Panc1 (cell line): ENCODE data around the gene ACD. TPM values are rescaled to one million over a fixed set of nuclear protein-coding genes. Genes with fewer than 3 reads are reported as not detected.
A peak's percentile ranks its signal among the peaks of the same experiment; 100 is the strongest.

Experiments
- ATAC-seq: fragments of 200-7000 bp; cut with Tn5 transposase; 2 replicates; pipeline ENCODE4 v1.9.1; 2020; ENCODE audit warnings: mild to moderate bottlenecking, moderate library complexity
- BruUV-seq: library from RNA; stranded (reverse); fragments of 400-500 nt; replicated peaks from 2 replicates; lab custom pipeline; 2021; lab: Mats Ljungman, UMichigan
- CTCF ChIA-PET: fragments of 300-600 bp; sonication (Branson Sonifier 250); formaldehyde crosslinking; loops from one replicate; lab custom pipeline; 2022; ENCODE audit warnings: antibody characterized with exemption; lab: Charles Lee
- POLR2A ChIA-PET: fragments of 300-600 bp; sonication (Branson Sonifier 250); formaldehyde crosslinking; loops from one replicate; lab custom pipeline; 2022; ENCODE audit warnings: antibody characterized with exemption; lab: Charles Lee
- DNase-seq: peaks from one replicate; pipeline ENCODE4 v3.0.0-alpha.2; 2010; ENCODE audit warnings: low read depth, low spot score
- H3K27ac ChIP-seq: 2 replicates; pipeline ENCODE4 v1.5.1; 2011; ENCODE audit warnings: mild to moderate bottlenecking, low read length, inconsistent platforms
- H3K27me3 ChIP-seq: fragments of 200-500 bp; sonication (Bioruptor generic); 2 replicates; pipeline ENCODE4 v1.6.0; 2014; ENCODE audit warnings: low read length, inconsistent platforms; ENCODE audit not compliant: control insufficient read depth, insufficient read depth
- H3K36me3 ChIP-seq: fragments of 200-500 bp; sonication (Bioruptor generic); 2 replicates; pipeline ENCODE4 v1.5.1; 2014; ENCODE audit warnings: inconsistent platforms, mild to moderate bottlenecking, low read length, moderate library complexity; ENCODE audit not compliant: control insufficient read depth, insufficient read depth
- H3K4me1 ChIP-seq: 2 replicates; pipeline ENCODE4 v1.5.1; 2011; ENCODE audit warnings: inconsistent platforms, mild to moderate bottlenecking, low read length, moderate library complexity; ENCODE audit not compliant: control insufficient read depth, insufficient read depth
- H3K4me3 ChIP-seq, 2 experiments: 2 replicates each; pipeline ENCODE4 v1.5.1; 2011 to 2012; ENCODE audit warnings: low read depth in 2 of 2, low read length in 2 of 2, mild to moderate bottlenecking in 2 of 2, inconsistent platforms in 1 of 2, moderate library complexity in 1 of 2
- H3K9me3 ChIP-seq: fragments of 200-500 bp; sonication (Bioruptor generic); 2 replicates; pipeline ENCODE4 v1.5.1; 2014; ENCODE audit warnings: low read depth, mild to moderate bottlenecking, inconsistent platforms, low read length, moderate library complexity; ENCODE audit not compliant: control insufficient read depth, insufficient read depth
- CTCF ChIP-seq: fragments of 450-650 bp; IDR thresholded peaks from 2 replicates; pipeline ENCODE4 v1.5.1; 2017; ENCODE audit warnings: mild to moderate bottlenecking
- POLR2AphosphoS5 ChIP-seq: IDR thresholded peaks from 2 replicates; pipeline ENCODE4 v1.6.1; 2012; ENCODE audit warnings: mild to moderate bottlenecking, low read depth, low read length, moderate library complexity
- SIN3A ChIP-seq: IDR thresholded peaks from 2 replicates; pipeline ENCODE4 v1.6.1; 2012; ENCODE audit warnings: low read depth, mild to moderate bottlenecking, low read length, moderate library complexity, borderline replicate concordance; ENCODE audit not compliant: insufficient read depth
- TCF7L2 ChIP-seq: IDR thresholded peaks from 2 replicates; pipeline ENCODE4 v1.6.1; 2011; ENCODE audit warnings: mild to moderate bottlenecking, low read depth, low read length, inconsistent platforms
- in situ Hi-C: cut with HindIII; loops from 2 replicates; pipeline ENCODE4 v1.10.0; 2016; ENCODE audit warnings: low sequenced_read_pairs, low pct_unique_long_range_greater_than_20kb
- intact Hi-C: fragments of 100-400 bp; cut with micrococcal nuclease; formaldehyde crosslinking; loops from one replicate; pipeline ENCODE4 v1.10.0; 2022; ENCODE audit not compliant: unreplicated experiment
- total RNA-seq: library from RNA; stranded (reverse); gene quantifications from one replicate; pipeline ENCODE4 v1.2.1, GENCODE V29; 2021; ENCODE audit not compliant: unreplicated experiment
- TF ChIP-seq, protein P1 (sequence below), 2 experiments: IDR thresholded peaks; 2 replicates each; pipeline ENCODE4 v1.6.1; 2011 to 2012; ENCODE audit warnings: low read depth in 2 of 2, control low read depth in 1 of 2, low read length in 1 of 2, mild to moderate bottlenecking in 1 of 2, moderate library complexity in 1 of 2; ENCODE audit not compliant: insufficient read depth in 1 of 2

The ACD gene
- total RNA-seq, 1 experiment from 2014 or later, result 34.9 TPM

DNA sequence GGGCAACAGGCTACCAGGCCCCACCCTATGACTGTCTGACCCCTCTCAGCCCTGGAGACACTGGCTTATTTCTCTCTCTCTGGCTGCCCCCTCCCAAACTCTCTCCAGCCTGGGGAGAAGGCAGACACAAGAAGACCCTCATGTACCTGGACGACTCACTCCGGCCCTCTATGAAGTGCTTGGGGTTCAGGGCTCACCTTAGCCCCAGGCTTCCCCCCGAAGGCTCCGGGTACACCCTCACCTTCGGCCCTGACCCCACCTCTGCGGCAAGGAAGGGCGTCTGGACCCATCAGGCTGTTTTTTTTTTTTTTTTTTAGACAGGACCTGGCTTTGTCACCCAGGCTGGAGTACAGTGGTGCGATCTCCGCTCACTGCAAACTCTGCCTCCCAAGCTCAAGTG lies 16.0 kb downstream of the ACD start:
- BruUV-seq, result no TSS peak
- DNase-seq (no peak), ATAC-seq (no peak)
- H3K27ac ChIP-seq, result no peak overlapping the region
- H3K4me3 ChIP-seq, result no peak overlapping the region
- intact Hi-C loops, result loop anchor here (10.0 kb wide), 1 partner anchor 99 kb away; no protein-coding TSS in a partner anchor
- H3K36me3 ChIP-seq, result no peaks in the 10 kb centered on the region
- POLR2A ChIA-PET, result no interaction called here
- H3K4me1 ChIP-seq, result no peaks in the 10 kb centered on the region
- in situ Hi-C loops, result no loop called here
- TF ChIP-seq SIN3A, result no peak
- TF ChIP-seq CTCF, result no peak
- TF ChIP-seq, protein P1, sequence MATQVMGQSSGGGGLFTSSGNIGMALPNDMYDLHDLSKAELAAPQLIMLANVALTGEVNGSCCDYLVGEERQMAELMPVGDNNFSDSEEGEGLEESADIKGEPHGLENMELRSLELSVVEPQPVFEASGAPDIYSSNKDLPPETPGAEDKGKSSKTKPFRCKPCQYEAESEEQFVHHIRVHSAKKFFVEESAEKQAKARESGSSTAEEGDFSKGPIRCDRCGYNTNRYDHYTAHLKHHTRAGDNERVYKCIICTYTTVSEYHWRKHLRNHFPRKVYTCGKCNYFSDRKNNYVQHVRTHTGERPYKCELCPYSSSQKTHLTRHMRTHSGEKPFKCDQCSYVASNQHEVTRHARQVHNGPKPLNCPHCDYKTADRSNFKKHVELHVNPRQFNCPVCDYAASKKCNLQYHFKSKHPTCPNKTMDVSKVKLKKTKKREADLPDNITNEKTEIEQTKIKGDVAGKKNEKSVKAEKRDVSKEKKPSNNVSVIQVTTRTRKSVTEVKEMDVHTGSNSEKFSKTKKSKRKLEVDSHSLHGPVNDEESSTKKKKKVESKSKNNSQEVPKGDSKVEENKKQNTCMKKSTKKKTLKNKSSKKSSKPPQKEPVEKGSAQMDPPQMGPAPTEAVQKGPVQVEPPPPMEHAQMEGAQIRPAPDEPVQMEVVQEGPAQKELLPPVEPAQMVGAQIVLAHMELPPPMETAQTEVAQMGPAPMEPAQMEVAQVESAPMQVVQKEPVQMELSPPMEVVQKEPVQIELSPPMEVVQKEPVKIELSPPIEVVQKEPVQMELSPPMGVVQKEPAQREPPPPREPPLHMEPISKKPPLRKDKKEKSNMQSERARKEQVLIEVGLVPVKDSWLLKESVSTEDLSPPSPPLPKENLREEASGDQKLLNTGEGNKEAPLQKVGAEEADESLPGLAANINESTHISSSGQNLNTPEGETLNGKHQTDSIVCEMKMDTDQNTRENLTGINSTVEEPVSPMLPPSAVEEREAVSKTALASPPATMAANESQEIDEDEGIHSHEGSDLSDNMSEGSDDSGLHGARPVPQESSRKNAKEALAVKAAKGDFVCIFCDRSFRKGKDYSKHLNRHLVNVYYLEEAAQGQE (IDR thresholded peaks at IDR 0.05; ENCODE audit: insufficient read depth in 1 of 2, low read depth in 2 of 2, low read length in 1 of 2), result no peak
- no peak for TF ChIP-seq TCF7L2
- TF ChIP-seq POLR2AphosphoS5, result no peak
- CTCF ChIA-PET, result no interaction called here
- no peaks in the 10 kb centered on the region for H3K9me3 ChIP-seq
- H3K27me3 ChIP-seq, result no peaks in the 10 kb centered on the region

GRCh38 chr16:67641779-67642708 lies 18.0 kb downstream of the ACD start:
- TF ChIP-seq, protein P1 (IDR thresholded peaks at IDR 0.05; ENCODE audit: insufficient read depth in 1 of 2, low read depth in 2 of 2, low read length in 1 of 2), result no peak
- TF ChIP-seq SIN3A (no peak), CTCF (no peak), TCF7L2 (no peak)
- ATAC-seq (peak; percentile 39; the same call in 1 of the 2 replicates), DNase-seq (no peak)
- Histone ChIP-seq H3K27ac (no peak overlapping the region), H3K9me3 (no peaks in the 10 kb centered on the region), H3K4me1 (no peaks in the 10 kb centered on the region), H3K27me3 (no peaks in the 10 kb centered on the region), H3K4me3 (no peak overlapping the region), H3K36me3 (peaks cover 7% of the 10 kb centered on the region; the same call in 1 of the 2 replicates)
- no TSS peak for BruUV-seq
- in situ Hi-C loops, result no loop called here
- CTCF ChIA-PET, result interaction anchor here (0.6 to 1.0 kb wide), 2 partner anchors 25 to 95 kb away, joined by 3 read pairs; no protein-coding TSS in a partner anchor
- intact Hi-C loops, result loop anchor here (10.0 kb wide), 1 partner anchor 97 kb away; no protein-coding TSS in a partner anchor
- POLR2A ChIA-PET, result no interaction called here
